NCI-H345 treated with DMSO at 0.1 percent for 48 hours (cell line): ENCODE measurements around the gene DESI1.
A peak's percentile ranks its signal among the peaks of the same experiment; 100 is the strongest.
"Not testable (repeated sequence)": the region's sequence is repeated elsewhere in the genome, so short reads cannot be mapped to it uniquely, and the experiment has no call there.

ENCODE experiments used
- DNase-seq: peaks from one replicate; lab custom pipeline; 2025; ENCODE audit not compliant: unreplicated experiment; lab: John Stamatoyannopoulos, UW

Gene DESI1

DNA sequence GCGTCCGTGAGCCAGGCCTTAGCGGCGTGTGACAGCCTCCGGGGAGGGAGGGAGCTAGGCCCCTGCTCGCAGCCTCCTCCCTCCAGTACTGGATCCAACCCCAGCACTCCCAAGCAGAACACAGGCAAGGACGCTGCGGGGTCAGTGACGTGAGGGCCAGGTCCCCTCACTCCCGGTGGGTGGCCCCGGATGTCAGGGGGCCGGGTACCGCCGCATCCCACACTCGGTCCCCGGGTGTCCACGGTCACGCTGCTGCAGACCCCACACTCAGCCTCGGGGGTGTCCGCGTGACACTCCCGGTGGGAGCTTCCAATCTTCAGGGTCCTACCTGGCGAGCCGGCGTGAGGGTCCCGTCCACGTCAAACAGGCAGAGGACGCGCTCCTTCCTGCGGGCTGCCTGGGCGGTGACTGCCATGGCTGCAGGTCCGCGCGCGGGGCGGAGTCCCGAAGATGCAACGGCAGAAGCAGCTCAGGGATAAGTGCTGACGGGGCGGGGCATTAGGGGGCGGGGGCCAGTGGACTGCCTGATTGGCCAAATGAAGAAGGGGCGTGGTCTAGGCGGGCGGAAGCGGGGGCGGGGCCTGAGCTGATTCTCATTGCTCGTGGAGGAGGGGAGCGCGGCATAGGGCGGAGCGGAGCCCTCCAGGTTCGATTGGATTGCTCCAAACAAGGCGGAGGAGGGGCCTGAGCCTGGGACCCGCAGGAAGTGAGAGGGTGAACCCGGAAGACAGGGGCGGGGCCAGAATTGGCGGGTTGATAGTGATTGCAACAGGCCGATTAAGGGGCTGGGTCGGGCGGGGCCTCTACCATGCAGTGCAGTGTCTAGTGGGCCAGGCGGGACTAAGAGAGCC lies 31.2 kb downstream of the DESI1 start, which contains the start of gene PMM1:
Gene PMM1 (minus strand): TSS at position 450 of the 851 bp plus-strand sequence. CDS start 35 bp downstream, at position 415.
- peak; percentile 90 for DNase-seq

DNA sequence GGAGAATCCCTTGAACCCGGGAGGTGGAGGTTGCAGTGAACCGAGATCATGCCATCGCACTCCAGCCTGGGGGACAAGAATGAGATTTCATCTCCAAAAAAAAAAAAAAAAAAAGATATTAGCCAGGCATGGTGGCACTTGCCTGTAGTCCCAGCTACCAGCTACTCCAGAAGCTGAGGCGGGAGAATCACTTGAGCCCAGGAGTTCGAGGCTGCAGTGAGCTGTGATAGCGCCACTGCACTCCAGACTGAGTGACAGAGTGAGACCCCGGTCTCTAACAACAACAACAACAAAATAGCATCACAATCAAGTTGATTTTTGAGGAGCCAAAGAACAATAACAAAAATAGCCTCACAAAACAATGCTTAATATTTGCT lies 33.5 kb downstream of the DESI1 start:
- no peak for DNase-seq

DNA sequence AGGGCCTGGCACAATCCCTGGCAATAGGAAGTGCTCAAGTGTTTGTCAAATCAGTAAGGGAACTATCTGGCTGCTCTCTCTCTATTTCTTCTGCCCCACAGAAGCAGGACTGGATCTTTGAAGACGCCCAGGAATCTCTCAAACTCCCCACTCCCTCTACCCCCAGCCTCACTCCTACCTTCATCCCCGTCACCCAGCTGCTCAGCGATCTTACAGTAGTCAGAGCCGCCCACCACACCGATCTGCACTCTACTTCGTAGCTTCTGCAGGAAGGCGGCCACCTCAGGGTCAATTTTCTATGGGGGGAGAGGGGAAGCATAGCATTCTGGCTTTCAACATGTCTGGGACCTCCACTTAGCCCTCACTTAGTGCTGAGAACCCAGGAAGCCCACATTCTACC lies 34.9 kb downstream of the DESI1 start:
- DNase-seq, result no peak

DNA sequence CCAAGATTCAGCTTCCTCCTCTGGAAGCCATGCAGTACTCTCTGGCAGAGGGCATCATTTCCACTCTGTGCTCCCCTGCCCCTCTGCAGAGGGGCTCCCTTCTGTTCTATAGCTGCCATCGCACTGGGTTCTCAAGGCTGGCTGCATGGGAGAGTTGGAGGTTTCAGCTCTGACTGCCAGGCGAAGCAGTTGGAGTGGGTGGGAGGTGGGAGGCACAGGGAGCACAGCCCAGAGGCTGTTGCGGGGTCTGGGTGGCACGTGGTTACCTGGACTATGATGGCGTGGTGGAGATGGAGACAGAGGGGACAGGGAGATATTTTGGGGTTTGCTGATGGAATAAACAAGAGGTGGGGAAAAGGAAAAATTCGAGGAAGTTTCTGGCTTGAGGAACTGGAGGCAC lies 36.0 kb downstream of the DESI1 start:
- DNase-seq, result no peak

DNA sequence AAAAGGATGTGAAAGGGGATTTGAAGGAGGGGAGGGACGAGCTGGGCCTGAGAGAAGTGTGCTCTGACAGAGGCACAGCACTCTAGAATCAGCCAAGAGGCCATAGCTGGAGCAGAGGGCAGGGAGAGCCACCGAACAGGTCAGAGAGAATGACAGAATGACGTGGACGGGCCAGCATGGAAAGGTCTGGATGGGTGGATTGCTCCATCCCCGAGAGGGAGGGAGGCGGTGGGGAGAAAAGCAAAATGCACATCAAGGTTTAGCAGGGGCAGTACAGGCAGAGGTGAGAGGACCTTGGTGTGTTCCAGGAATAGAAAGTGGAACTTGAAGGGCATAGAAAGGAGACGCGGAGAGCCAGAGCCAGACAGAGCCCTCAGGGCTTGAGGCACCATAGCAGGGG lies 38.1 kb downstream of the DESI1 start:
- no peak for DNase-seq

DNA sequence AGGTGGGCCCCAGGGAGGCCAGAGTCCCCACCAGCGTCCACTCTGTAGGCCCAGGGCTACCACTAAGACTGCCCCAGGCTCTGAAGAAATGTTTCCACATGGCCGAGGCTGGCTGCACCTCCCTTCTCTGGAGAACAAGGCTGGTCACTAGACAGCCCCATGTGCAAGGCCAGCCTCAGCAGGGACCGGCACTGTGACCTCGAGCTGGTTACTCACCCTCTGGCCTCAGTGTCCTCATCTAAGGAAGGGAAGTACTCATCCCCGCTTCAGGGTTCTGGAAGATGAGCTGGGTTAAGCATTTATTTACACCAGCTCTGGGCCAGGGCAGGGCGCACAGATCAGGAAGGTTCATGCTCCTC lies 40.9 kb downstream of the DESI1 start:
- no peak for DNase-seq

DNA sequence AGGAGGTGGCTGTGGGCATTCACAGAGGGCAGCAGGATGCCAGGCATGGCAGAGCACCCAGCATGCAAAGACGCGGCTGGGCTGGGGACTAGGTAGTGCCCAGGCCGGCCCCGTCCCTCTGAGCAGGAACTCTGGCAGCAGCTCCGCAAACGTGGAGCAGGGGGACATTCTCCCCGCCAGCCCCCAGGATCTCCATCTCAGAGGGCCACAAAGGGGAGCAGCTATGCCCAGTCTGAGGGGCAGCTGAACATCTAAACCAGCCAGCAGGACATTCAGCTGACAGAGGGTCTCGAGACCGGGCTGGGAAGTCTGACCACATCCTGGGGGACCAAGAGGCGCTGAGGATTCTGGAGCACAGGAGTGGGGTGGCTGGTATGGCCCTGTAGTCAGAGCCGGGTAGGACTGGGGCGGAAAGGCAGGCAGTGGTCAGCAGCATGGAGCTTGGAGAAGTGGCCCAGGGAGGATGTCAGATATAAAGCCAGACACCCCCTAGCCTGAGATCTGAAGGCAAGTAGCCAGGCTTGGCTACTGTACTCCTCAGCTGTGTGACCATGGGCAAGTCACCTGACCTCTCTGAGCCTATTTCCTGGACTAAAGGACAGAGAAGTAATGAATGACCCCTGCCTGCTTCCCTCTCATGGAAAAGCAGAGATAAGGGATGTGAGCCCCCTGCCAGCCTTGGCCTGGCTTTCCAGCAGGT lies 41.4 kb downstream of the DESI1 start:
- DNase-seq, result no peak

DNA sequence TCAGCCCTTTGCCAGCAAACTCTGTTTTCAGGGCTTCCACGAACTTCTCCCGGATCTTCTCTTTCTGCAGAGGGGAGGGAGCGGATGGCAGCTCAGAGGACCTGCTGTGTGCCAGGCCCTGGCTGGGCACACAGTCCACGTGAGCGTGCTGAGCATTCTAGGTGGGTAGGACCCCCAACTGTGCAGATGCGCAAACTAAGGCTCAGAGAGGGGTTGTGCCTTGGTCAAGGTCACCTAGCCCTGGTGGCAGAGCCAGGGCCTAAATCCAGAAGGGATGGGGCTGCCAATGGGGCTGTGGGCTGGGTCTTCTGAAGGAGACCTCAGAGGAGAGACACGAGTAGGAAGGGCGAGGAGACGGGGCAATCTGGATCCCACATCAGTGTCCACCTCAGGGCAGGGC lies 42.0 kb downstream of the DESI1 start:
- no peak for DNase-seq

DNA sequence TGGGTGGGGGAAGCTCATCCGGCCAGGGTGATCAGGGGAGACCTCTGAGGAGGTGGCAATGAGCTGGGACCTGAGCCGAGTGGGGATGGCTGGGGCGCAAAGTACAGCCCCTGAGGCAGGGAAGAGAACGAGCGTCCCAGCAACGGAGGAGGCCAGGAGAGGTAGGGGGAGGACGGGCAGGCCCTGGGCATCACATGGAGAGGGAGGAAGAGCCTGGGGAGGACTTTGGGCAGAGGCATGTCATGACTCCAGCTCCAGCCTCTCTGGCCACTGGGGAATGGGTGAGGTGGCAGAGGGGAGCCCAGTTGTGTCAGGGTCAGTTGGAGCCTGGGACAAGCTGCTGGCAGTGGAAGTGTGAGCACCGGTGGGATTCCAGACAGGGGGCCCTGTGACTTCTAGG lies 42.7 kb downstream of the DESI1 start:
- no peak for DNase-seq

DNA sequence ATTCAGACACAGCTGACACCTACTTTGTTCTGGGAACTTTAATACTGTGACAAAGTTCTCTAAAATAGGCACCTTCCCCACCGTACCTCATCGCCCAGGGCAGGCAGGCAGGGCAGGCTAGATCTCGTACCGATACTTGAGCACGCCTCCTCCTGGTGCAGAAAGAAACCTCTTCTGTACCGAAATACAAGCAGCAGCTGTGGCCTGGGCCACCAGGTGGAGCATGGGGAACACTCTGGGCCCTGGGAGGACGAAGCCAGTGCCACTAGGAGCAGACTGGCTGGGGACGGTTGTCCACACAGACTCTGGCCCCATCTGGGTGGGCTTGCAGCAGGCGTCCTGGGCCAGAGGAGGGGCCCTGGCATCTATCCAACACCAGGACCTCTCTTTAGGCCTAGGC lies 44.0 kb downstream of the DESI1 start:
- DNase-seq, result no peak

DNA sequence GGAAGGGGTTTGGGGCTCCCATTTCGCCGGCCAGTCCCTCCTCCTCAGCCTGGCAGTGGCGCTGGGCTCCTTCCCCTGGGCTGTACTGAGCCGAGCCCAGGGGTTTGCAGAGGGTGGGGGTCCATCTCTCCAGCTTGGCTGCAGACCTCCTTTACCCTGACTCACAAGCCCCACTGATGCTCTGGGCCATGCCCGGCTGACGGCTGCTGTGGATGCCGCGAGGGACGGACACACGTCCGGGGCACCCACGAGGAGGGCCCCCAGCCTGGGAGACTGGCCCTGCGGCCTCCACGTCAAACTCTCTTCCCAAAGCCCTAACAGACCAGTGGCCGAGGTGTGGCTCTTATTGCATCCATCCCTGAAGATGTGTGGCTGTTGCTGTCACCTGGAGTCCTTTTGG lies 45.3 kb downstream of the DESI1 start:
- DNase-seq, result no peak

DNA sequence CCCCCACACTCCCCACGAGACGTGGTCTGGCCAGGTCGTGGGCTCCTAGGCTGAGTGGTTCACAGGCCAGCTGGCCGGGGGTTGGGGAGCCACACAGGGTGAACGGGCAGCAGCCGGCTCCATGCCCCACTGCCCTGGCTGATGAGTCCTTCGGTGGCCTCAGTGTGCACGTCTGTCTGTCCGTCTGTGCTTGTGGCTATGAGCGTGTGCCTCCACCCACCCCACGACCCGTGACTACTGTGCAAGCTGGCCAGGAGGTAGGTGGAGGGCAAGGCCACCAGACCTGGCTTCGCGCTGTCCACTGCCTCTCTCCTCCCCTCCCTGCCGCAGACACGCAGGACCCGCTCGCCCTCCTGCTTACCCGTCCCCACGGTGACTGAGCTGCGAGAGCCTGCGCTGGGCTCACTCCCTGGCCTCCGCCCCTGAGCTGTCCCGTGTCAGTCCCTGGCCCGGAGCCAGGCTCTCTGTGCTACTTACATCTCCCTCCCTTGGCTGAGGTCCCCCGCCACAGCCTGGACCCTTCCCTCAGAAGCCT lies 45.9 kb downstream of the DESI1 start:
- no peak for DNase-seq

DNA sequence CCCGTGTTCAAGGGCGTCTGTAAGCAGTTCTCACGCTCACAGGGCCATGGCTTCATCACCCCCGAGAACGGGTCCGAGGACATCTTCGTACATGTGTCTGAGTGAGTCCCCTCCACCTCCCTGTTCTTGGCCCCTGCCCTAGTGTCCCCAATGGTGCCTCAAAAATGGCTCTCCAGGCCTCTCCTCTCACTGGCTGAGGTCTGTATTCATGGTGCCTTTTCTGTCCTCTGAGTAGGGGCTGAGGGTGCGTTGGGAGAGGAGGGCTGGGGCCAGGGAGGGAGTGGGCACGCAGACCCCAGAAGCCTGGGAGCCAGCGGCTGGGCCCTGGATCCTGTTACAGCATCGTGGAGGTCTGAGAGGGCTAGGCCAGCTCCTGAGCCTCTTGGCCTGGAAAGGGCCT lies 47.2 kb downstream of the DESI1 start:
- DNase-seq, result no peak

DNA sequence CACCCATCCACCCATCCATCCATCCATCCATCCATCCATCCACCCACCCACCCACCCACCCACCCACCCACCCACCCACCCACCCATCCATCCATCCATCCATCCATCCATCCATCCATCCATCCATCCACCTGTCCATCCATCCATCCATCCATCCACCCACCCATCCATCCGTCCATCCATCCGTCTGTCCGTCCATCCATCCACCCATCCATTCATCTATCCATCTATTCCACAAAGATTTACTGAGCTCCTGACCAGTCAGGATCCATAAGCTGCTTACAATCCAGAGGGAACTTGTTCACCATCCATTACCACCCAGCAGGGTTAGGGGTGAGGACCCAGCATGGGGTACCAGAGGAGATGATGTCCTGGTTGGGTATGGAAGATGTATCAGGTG lies 48.5 kb downstream of the DESI1 start:
- DNase-seq, result not testable (repeated sequence)

DNA sequence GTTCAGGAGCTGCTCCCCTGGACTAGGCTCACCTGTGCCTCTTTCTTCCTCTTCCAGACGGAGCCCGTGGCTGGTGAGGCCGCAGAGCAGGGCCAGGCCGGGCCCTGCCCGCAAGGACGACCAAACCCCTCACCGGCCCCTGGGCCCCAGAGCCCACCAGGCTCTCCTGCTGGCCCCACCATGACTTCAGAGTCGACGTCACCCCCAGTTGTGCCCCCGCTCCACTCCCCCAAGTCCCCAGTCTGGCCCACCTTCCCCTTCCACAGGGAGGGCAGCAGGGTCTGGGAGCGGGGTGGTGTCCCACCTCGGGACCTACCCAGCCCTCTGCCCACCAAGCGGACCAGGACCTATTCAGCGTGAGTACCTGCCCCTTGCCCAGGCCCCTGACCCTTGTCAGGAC lies 49.1 kb downstream of the DESI1 start:
- DNase-seq, result no peak

DNA sequence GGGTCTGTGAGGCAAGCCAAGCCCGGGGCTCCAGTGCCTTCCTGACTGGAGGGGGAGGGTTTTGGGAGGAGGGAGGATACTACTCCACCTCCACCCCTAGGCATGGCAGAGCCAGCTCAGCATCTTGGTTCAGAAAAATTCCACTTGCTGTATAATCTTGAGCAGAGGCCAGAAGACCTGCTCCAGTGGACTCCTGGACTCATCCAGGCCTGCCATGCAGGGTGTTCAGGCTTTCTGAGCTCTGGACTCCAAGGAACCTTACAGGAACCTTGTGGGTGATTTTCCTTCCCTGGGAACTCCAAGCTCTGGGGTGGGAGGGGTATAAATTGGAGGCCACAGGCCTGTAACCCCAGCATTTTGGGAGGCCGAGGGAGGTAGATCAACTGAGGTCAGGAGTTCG lies 50.6 kb downstream of the DESI1 start:
- DNase-seq, result no peak

DNA sequence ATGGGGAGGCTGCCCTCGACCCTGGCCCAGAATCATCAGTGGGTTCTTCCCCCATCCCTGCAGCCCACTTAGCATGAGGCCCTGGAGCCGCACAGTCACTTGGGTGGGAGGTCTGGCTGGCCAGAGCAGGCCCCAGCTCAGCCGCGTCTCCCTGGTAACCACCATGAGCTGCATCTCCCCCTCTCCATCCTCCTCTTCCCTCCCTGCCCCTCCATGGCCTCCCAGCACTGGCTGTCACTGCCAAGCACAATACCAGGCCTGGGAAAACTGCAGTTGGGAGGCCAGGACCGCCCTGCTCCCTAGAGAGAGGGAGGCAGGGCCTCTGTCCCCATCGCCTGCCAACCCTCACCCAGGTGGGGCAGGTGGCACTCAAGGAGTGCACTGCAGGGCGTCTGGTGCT lies 52.0 kb downstream of the DESI1 start:
- no peak for DNase-seq

DNA sequence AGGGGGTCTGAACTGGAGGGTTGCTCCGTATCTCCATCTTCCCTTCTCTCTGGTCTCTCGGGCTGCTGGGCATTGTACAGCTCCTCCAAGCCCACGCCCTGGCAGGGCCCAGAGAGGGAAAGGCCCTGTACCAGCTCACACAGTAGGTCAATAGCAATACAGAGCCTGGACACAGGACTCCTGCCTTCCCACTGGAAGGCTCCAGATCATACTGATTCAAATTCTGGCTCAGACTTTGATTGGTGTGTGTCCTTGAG lies 53.4 kb downstream of the DESI1 start:
- no peak for DNase-seq

DNA sequence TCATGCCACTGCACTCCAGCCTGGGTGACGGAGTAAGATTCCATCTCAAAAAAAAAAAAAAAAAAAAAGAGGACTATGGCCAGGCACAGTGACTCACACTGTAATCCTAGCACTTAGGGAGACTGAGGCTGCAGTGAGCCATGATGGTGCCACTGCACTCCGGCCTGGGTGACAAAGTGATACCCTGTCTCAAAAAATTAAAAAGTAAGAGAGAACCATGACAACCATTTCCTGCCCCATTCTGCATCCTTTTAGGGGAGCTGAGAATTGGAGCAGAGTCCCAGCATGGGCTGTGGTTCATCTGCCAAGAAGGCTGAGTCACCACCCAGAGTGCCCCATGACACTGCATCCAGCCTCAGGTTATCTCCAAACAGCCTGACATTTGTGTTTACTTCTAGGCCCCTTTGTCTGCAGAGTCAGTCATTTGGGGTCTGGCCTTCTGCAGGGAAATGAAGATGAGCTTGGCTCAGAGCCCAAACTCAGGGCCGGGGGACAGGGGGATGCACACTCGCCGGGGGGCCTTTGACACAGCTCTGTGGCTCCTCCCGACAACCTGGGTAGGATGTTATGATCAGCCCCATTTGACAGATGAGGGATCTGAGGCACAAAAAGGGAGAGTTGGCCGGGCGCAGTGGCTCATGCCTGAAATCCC lies 55.3 kb downstream of the DESI1 start:
- DNase-seq, result no peak

DNA sequence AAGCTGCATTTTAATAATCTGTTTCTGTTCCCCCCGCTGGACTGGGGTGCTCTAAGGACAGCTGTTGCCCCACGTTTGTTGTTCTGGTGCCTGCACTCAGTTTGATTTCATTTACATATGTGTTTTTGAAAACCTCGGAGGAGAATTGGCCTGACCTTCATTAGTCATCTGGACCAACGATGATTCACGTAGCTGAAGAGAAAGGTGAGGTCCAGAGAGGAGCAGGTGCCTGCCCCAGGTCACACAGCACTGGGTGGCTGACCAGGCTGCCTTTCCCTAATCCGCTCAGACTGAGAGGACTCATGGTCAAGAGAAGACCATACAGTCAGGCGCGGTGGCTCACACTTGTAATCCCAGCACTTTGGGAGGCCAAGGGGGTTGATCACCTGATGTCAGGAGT lies 56.3 kb downstream of the DESI1 start:
- DNase-seq, result no peak

DNA sequence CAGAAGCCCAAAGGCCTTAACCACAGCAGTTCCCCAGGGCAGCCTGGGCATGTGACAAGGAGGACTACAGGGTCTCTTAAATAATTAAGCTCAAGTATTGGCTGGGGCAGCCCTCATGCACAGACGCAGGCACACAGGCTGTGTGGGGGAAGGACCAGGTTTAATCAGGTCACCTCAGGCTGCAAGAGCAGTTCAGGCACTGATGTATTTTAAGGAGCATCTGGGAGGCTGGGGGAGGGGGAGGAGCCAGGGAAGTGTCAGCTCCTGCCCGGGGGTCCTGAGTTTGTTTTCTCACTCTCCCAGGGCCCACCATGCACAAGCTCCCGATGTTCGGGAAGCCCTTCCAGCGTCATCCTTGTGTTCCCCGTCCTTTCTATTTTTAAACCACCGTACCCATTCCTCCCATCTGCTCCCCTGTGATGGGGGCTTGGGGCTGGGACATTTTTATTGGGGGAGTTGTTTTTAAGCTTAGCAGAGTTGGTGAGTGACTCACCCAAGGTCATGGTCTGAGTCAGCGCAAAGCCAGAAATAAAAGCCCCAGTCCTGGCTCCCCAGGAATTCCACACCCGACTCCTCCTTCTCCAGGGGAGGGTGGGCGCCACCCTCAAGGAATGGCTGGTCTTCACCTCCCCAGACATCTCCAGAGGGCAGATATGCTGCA lies 57.7 kb downstream of the DESI1 start:
- no peak for DNase-seq

DNA sequence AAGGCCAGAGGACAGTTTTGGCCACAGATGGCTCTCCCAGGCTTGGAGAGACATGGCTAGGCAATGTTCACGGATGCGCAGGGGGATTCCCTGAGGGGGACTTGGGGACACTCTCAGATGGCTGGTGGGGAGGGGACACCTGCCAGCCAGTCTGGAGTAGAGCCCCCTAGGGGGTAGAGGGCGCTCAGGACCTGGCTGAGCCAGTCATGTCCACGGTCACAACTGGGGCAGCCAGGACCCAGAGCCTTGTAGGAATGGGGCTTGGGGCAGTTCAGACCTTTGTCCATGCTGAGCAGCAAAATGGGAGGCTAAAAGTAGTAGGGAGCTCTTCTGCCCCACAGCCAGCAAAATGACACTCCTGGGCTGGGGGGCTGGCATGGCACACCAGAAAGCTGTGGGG lies 58.4 kb downstream of the DESI1 start:
- no peak for DNase-seq
